GM18511 (cell line): ENCODE measurements around the gene ZNF648.
"Not testable (repeated sequence)": the region's sequence is repeated elsewhere in the genome, so short reads cannot be mapped to it uniquely, and the experiment has no call there.

Source experiments
- ATAC-seq: cut with Tn5 transposase; IDR thresholded peaks from one replicate; pipeline ENCODE4 v1.9.1; 2021; ENCODE audit warnings: mild to moderate bottlenecking, moderate library complexity; ENCODE audit not compliant: unreplicated experiment

ZNF648 gene

GRCh38 chr1:182061594-182061993, at the start of gene ZNF648:
ZNF648 (minus strand) TSS chr1:182061712; CDS start chr1:182058010, 3,702 bp downstream.
- ATAC-seq: no peak

DNA sequence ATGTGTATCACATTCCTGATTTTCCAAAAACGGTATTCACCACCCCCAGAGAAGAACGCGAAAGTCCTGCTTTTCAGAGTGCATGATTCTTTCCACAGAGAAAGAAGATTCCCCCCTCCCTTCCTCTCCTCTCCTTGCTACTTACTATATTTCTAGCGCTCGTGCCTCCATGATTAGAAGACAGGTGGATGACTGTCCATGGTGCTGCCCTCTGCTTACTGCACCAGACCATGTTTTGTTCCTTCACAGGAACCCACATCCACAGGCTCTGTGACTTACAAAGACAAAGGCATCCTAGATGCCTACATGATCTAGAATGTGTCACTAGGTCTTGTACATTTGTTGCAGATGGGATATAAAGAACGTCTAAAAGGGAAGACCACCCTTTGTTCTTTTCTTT, 49.1 kb upstream of the ZNF648 start:
- no peak for ATAC-seq

GRCh38 chr1:182109771-182110170, 48.3 kb upstream of the ZNF648 start:
- ATAC-seq: no peak

- no peak for ATAC-seq
These were observed 45.7 kb upstream of the ZNF648 start for GRCh38 chr1:182107209-182107608.

- no peak for ATAC-seq
These were observed 40.5 kb upstream of the ZNF648 start for GRCh38 chr1:182102043-182102416.

GRCh38 chr1:182101415-182102042, 40.0 kb upstream of the ZNF648 start:
- no peak for ATAC-seq

DNA sequence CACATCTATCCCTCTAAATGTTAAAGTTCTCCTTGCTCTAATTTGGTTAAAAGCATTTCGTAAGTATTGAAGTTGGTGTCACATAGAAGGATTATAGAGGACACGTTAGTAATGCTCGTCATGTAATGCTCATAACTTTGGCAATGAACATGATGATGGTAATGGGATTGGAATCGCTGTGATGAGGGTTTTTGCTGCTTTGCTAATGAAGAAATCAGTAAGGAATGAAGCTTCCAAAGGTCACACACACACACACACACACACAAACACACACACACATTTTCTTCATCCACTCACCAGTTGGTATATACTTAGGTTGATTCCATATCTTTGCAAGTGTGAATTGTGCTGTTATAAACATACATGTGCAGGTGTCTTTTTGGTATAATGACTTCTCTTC, 36.8 kb upstream of the ZNF648 start:
- no peak for ATAC-seq

DNA sequence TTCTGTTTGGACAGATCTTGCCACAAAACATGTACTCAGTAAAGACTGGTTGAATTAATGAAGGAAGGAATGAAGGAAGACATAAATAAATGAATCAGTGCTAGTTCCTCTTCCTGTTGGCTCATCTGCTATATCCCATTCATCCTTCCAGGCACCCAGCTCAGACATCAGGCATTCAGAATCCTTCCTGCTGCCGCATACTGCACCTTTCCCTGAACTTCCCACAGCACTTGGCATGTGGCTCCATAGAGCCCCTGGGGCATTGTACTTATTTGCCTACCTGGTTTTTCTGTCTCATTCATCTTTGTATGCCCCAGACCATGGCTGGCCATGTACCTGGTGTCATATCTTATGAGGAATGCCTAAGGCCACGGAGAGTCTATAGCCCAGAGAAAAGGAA, 34.4 kb upstream of the ZNF648 start:
- ATAC-seq: no peak

DNA sequence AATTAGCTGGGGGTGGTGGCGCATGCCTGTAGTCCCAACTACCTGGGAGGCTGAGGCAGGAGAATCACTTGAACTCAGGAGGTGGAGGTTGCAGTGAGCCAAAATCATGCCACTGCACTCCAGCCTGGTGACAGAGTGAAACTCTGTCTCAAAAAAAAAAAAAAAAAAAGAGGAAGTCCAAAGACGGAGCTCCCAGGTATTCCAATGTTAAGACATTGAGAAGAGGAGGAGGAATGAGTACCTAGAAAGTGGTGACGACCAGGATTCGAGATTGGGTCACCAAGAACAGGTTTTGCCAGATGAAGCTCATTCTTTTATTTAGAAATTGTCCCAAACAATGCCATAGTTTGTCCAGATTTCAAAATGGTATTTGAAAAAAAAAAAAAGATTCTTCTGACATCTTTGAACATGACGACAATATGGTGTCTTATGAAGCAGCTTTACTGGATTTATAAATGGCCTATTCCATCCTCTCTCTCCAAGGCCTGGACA, 33.0 kb upstream of the ZNF648 start:
- not testable (repeated sequence) for ATAC-seq

DNA sequence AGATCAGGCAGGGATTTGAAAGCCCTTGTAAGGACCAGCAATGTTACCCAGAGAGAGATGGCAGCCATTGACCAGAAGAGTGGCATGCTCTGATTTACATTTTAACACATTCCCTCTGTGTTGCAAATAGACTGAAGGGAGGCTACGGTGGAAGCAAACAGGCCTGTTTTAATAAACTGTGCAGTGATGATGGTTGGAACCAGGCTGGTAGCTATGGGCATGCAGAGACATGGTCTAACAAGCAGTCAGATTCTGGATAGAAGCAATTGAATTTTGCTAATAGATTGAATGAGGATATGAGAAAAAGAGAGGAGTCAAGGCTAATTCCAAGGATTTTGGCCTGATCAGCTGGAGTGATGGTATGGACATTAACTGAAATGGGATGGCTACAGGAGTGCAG, 32.3 kb upstream of the ZNF648 start:
- ATAC-seq: no peak

DNA sequence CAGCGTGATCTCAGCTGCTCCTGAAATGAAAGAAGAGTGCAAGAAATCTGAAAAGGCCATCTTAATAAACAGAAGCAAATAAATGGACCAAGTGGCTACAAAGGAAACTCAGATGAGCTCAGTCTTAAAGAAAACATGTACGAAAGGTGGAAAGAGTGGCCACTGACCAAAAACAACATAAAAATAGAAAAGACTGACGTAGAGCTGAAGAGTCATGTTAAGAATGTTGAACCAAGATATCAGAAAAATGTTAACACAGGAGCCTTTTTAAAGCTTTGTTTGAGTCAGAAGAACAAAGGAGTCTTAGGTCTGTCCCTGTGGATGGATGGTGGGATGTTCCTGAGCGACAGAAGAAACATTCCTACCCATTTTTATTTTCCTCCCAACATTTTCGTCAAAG, 30.8 kb upstream of the ZNF648 start:
- no peak for ATAC-seq

DNA sequence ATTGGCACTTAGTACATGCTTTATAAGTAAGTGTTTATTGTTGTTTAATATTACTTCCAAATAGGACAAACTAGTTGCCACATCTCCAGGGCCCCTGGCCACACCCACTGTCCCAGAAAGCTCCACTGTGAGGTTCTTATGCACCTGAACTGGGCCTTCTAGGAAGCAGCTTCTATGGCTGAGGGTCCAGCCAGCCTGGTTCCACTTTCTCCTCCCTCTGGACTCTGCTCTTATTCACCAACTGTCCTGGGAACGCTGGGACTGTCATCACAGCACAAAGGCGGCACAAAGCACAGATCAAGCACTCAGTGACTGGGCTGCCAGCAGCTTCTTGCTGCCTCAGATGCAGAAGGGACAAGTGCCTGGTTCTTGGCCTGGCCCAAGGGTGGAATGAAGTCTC, 29.6 kb upstream of the ZNF648 start:
- no peak for ATAC-seq

DNA sequence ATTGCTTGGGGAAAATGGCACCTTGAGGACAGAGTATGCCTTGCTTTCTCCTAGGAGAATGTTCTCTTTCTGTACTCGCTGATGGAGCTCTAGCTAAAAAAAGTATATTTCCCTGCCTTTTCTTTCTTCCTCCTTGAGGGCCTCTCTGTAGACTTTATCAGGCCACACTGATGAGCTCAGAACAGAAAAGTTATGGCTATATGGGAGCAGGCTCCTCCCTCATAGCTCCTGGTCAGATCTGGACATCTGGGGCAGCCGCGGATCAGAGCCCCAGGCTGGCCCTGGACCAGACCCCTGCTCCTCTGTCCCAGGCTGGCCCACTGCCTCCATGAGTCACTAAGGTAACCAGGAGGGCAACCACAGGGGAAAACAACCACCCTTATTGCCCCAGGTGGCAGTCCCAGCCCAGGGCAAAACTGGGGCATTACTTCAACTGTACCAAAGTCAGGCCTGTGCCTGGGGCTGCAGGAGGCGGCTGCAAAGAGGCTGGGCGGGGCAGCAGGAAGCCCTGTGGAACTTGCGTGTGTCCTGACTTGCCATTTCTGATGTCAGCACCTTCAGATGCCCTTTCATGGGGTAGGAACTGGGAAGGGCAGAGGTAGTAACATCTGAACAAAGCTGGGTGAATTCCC, 26.3 kb upstream of the ZNF648 start:
- no peak for ATAC-seq

- no peak for ATAC-seq
These were observed 25.8 kb upstream of the ZNF648 start for GRCh38 chr1:182087304-182087703.

DNA sequence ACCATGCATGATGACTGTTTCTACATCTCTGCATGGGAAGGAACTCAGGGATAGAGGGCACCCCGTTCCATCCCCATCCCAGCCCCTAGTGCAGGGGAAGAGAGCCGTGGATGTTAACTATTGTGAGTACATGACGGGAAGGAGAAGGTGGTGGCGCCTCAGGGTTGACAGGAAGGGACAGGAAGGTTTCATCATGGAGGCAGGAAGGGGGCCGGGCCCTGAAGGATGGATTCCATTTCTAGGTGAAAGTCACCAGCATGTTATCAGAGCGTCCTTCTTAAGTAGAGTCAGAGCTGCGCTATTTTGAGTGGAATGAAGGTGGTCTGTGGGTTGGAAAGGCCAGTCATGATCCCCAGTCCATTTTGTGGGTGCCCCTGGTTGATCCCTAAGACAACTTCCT, 25.1 kb upstream of the ZNF648 start:
- no peak for ATAC-seq

DNA sequence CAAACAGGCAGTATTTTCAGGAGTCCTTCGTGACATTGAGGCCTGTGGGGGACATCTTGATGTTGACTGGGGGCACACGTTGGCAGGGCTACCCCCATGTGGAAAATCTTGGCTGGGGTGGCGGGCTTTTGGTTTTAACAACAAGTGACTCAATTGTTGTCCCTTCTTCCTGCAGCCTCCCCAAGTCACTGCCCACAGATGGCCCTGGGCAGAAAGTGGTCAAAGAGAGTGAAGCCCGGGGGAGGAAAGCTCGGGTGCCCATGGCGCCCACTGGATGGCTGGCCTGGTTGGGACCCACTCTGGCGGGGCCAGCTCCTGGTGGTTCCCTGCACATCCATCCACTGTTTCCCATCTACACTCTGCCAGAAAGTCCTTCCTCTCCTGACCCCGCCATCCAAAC, 24.6 kb upstream of the ZNF648 start:
- ATAC-seq: no peak

GRCh38 chr1:182085726-182086125, 24.2 kb upstream of the ZNF648 start:
- no peak for ATAC-seq

DNA sequence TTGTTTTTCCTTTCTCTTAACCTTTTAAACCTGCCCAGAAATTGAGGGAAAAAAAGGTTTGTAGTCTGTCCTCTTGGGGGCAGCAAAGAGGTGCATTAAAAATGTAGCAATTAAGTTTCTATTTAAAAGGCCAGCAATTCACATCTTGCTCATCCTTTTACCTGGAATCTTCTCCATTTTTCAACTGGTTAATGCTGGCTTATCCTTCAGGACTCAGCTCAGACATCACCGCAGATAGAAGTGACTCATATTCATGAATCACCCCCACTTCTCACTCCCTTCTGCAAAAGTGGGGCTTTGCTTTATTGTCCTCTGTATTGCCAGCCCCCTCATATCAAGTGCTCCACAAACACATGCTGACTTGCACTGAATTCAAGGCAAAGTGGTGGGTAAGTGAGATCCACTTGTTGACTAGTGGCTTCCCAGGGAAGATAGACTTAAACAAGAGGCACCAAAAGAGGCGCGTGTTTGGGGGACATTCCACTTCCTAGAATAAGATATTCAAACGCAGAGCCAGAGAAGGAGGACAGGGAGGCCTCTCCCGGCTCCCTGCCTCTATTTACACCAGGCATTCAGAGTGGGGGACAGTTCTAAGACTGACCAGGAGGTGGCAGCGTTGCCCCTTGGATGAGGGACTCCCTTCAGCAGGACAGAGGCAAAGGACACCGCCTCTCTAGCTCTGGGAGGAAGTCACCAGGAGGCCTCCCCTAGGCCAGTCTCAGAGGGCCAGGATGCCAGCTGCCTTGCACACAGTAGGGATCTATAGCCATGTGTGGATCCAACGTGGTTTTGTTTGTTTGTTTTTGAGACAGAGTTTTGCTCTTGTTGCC, 23.2 kb upstream of the ZNF648 start:
- ATAC-seq: peak; percentile 80

DNA sequence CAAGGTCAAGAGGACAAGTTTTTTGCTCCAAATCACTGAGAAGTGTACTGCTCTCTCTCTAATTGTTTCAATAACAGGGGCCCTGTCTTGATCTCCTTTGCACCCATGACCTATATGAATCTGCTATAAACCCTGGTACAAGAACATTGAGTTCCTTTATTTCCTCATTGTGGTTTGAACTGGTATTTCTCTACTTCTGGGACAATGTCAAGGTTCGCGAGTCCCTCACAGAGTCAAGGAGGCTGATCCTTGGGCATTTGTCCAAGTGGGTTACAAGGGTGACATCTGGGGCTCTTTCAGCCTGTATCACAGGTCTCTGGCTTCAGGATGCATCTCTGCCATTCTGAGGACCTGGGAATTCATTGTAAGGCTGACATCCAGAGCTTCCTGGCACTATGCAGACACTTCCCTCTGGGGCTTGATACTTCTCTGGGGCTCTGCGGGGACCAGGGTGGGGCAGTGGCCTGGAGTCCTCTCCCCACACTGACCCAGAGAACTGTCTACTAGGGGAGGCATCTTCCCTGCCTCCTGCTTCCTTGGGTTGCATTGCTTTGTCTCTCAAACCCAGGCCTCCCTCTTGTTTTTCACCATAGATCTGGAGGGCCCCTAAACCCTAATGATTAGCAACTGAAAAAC, 22.5 kb upstream of the ZNF648 start:
- no peak for ATAC-seq

- ATAC-seq: peak; percentile 50
These were observed 19.6 kb upstream of the ZNF648 start for GRCh38 chr1:182080955-182081582.

- no peak for ATAC-seq
These were observed 18.5 kb upstream of the ZNF648 start for GRCh38 chr1:182080040-182080439.
